Hepatocyte (in vitro differentiated cells): ENCODE data around the gene KLHL26. TPM values are rescaled to one million over a fixed set of nuclear protein-coding genes. Genes with fewer than 3 reads are reported as not detected.

Experiments
- DNase-seq: peaks from one replicate; pipeline ENCODE4 v3.0.0-alpha.2; 2016; ENCODE audit warnings: low spot score
- H2AFZ ChIP-seq: fragments of 200-600 bp; sonication (generic); 2 replicates; pipeline ENCODE4 v1.6.0; 2016; ENCODE audit warnings: antibody characterized with exemption, mild to moderate bottlenecking
- H3K27ac ChIP-seq: fragments of 200-600 bp; sonication (generic); 2 replicates; pipeline ENCODE4 v1.5.1; 2016; ENCODE audit warnings: mild to moderate bottlenecking
- H3K27me3 ChIP-seq: fragments of 200-600 bp; sonication (generic); 2 replicates; pipeline ENCODE4 v1.6.1; 2016
- H3K36me3 ChIP-seq: fragments of 200-600 bp; sonication (generic); replicated peaks from 2 replicates; pipeline ENCODE4 v1.5.1; 2016; ENCODE audit warnings: low read depth; ENCODE audit not compliant: insufficient read depth
- H3K4me1 ChIP-seq: fragments of 200-600 bp; sonication (generic); 2 replicates; pipeline ENCODE4 v1.5.1; 2016; ENCODE audit warnings: mild to moderate bottlenecking, moderate library complexity; ENCODE audit not compliant: insufficient read depth
- H3K4me2 ChIP-seq: fragments of 200-600 bp; sonication (generic); 2 replicates; pipeline ENCODE4 v1.6.0; 2016
- H3K4me3 ChIP-seq: fragments of 200-600 bp; sonication (generic); 2 replicates; pipeline ENCODE4 v1.5.1; 2016; ENCODE audit warnings: mild to moderate bottlenecking
- H3K79me2 ChIP-seq: fragments of 200-600 bp; sonication (generic); 2 replicates; pipeline ENCODE4 v1.6.0; 2017; ENCODE audit warnings: mild to moderate bottlenecking
- H3K9me2 ChIP-seq: fragments of 200-600 bp; sonication (generic); replicated peaks from 2 replicates; pipeline ENCODE4 v1.6.0; 2017; ENCODE audit warnings: mild to moderate bottlenecking; ENCODE audit not compliant: insufficient read depth
- H3K9me3 ChIP-seq: fragments of 200-600 bp; sonication (generic); 2 replicates; pipeline ENCODE4 v1.5.1; 2016; ENCODE audit warnings: low read depth, mild to moderate bottlenecking
- H4K20me1 ChIP-seq: fragments of 200-600 bp; sonication (generic); 2 replicates; pipeline ENCODE4 v1.6.0; 2016; ENCODE audit warnings: mild to moderate bottlenecking; ENCODE audit not compliant: insufficient read depth, poor library complexity, severe bottlenecking
- CTCF ChIP-seq: fragments of 200-600 bp; sonication (generic); IDR thresholded peaks from 2 replicates; pipeline ENCODE4 v1.5.1; 2016; ENCODE audit warnings: antibody characterized with exemption, mild to moderate bottlenecking; ENCODE audit not compliant: poor library complexity
- EZH2 ChIP-seq: fragments of 200-600 bp; sonication (generic); IDR thresholded peaks from 2 replicates; pipeline ENCODE4 v1.6.1; 2016; ENCODE audit warnings: antibody characterized with exemption, mild to moderate bottlenecking, borderline replicate concordance
- EZH2phosphoT487 ChIP-seq: fragments of 200-600 bp; sonication (generic); IDR thresholded peaks from one replicate; pipeline ENCODE4 v1.6.1; 2018; ENCODE audit warnings: antibody characterized with exemption, mild to moderate bottlenecking, low read depth, moderate library complexity; ENCODE audit not compliant: unreplicated experiment, severe bottlenecking
- WGBS: methylation state at CpG from one replicate; pipeline ENCODE4 v1.1.6; 2016; ENCODE audit warnings: low lambda C conversion rate; ENCODE audit errors: missing lambda C conversion rate; 5-methylcytosine and 5-hydroxymethylcytosine counted together
- polyA plus RNA-seq: library from polyadenylated mRNA; unstranded; fragments of >200 nt; fragmentation: Nextera tagmentation; extraction: Ambion mirVana; gene quantifications from 2 replicates; pipeline ENCODE4 v1.2.1, GENCODE V29; 2016
- total RNA-seq: library from RNA; depleted of rRNA; stranded (reverse); fragments of >200 nt; gene quantifications from 2 replicates; pipeline ENCODE4 v1.2.3, GENCODE V29; 2014

Gene KLHL26
- total and polyA plus RNA-seq, 2 experiments from 2014 or later = 5.0 to 7.6 TPM

- TF ChIP-seq CTCF = no peak
- peak; percentile 6 for TF ChIP-seq EZH2phosphoT487
- TF ChIP-seq EZH2 = peak; percentile 97
- Histone ChIP-seq H3K4me1 (peaks cover 33% of the 10 kb centered on the region), H3K4me3 (no peak overlapping the region), H3K4me2 (peak overlapping the region; percentile 92), H3K9me2 (no peaks in the 10 kb centered on the region), H3K9me3 (no peaks in the 10 kb centered on the region), H4K20me1 (no peaks in the 10 kb centered on the region), H3K27me3 (peaks cover 88% of the 10 kb centered on the region), H3K79me2 (no peaks in the 10 kb centered on the region), H3K36me3 (no peaks in the 10 kb centered on the region), H3K27ac (no peak overlapping the region), H2AFZ (no peak overlapping the region)
- WGBS = under 1% methylated on average over 36 of the region's 62 CpGs
- DNase-seq = no peak
Measured at GRCh38 chr19:18611327-18612050, 25.3 kb upstream of the KLHL26 start.

- H3K9me2 ChIP-seq = no peaks in the 10 kb centered on the region
- H3K9me3 ChIP-seq = no peaks in the 10 kb centered on the region
- H3K4me1 ChIP-seq = peaks cover 33% of the 10 kb centered on the region
- peak overlapping the region; percentile 60 for H2AFZ ChIP-seq
- H3K27ac ChIP-seq = no peak overlapping the region
- H3K4me2 ChIP-seq = peak overlapping the region; percentile 92
- DNase-seq = no peak
- peaks cover 87% of the 10 kb centered on the region for H3K27me3 ChIP-seq
- 4% methylated on average over 16 of the region's 30 CpGs for WGBS
- H3K4me3 ChIP-seq = peak overlapping the region; percentile 45
- TF ChIP-seq EZH2phosphoT487 (peak; percentile 26), EZH2 (no peak)
- H3K79me2 ChIP-seq = no peaks in the 10 kb centered on the region
- H3K36me3 ChIP-seq = no peaks in the 10 kb centered on the region
- H4K20me1 ChIP-seq = no peaks in the 10 kb centered on the region
Measured at GRCh38 chr19:18612051-18612771, 24.6 kb upstream of the KLHL26 start.

GRCh38 chr19:18612772-18613588 lies 23.8 kb upstream of the KLHL26 start, which contains the start of gene TMEM59L:
Gene TMEM59L, plus strand, starts transcription at chr19:18612870. Its CDS starts 89 bp downstream, at chr19:18612959.
- WGBS = under 1% methylated on average over 46 of the region's 70 CpGs
- H3K4me1 ChIP-seq = peaks cover 26% of the 10 kb centered on the region
- peaks cover 80% of the 10 kb centered on the region for H3K27me3 ChIP-seq
- H3K9me2 ChIP-seq = no peaks in the 10 kb centered on the region
- TF ChIP-seq EZH2phosphoT487 (no peak), EZH2 (peak; percentile 75)
- no peak for DNase-seq
- no peak within 1 kb of the TSS for H3K27ac ChIP-seq
- no peaks in the 10 kb centered on the region for H3K79me2 ChIP-seq
- H3K9me3 ChIP-seq = no peaks in the 10 kb centered on the region
- H3K4me2 ChIP-seq = peak within 1 kb of the TSS; percentile 92
- H3K36me3 ChIP-seq = no peaks in the 10 kb centered on the region
- no peaks in the 10 kb centered on the region for H4K20me1 ChIP-seq
- peak within 1 kb of the TSS; percentile 45 for H3K4me3 ChIP-seq
- H2AFZ ChIP-seq = peak within 1 kb of the TSS; percentile 60

- H3K9me2 ChIP-seq = no peaks in the 10 kb centered on the region
- peaks cover 72% of the 10 kb centered on the region for H3K27me3 ChIP-seq
- no peak for DNase-seq
- whole genome bisulfite sequencing = 36% methylated on average over 17 of the region's 23 CpGs
- H3K79me2 ChIP-seq = no peaks in the 10 kb centered on the region
- no peaks in the 10 kb centered on the region for H3K9me3 ChIP-seq
- H3K4me2 ChIP-seq = peak overlapping the region; percentile 92
- peaks cover 26% of the 10 kb centered on the region for H3K4me1 ChIP-seq
- H3K36me3 ChIP-seq = no peaks in the 10 kb centered on the region
- H2AFZ ChIP-seq = no peak overlapping the region
- no peaks in the 10 kb centered on the region for H4K20me1 ChIP-seq
- H3K27ac ChIP-seq = no peak overlapping the region
- TF ChIP-seq EZH2 = no peak
- TF ChIP-seq EZH2phosphoT487 = no peak
- TF ChIP-seq CTCF = no peak
- no peak overlapping the region for H3K4me3 ChIP-seq
Measured at GRCh38 chr19:18613589-18614234, 23.1 kb upstream of the KLHL26 start.
